Activated T-cell treated with anti-CD3 and anti-CD28 coated beads, Interleukin-2, amount 50 U/mL, for 4 hours (primary cell): ENCODE data around the gene PHETA2. TPM values are rescaled to one million over a fixed set of nuclear protein-coding genes. Genes with fewer than 3 reads are reported as not detected.

Source experiments
- ATAC-seq, 2 donors: fragments of 200-7000 bp; cut with Tn5 transposase; one replicate each; pipeline ENCODE4 v1.10.0; 2021
- DNase-seq: peaks from one replicate; pipeline ENCODE4 v3.0.0-alpha.2; 2020
- H3K27me3 Mint-ChIP-seq: one replicate; pipeline ENCODE4 v1.8.0; 2021; ENCODE audit warnings: low read depth, mixed read lengths
- H3K36me3 Mint-ChIP-seq: one replicate; pipeline ENCODE4 v1.8.0; 2022; ENCODE audit warnings: mixed read lengths; ENCODE audit not compliant: insufficient read depth
- H3K4me1 Mint-ChIP-seq: one replicate; pipeline ENCODE4 v1.8.0; 2021; ENCODE audit warnings: low read depth, mixed read lengths
- H3K4me3 Mint-ChIP-seq: one replicate; pipeline ENCODE4 v1.8.0; 2021; ENCODE audit warnings: mild to moderate bottlenecking, moderate library complexity, mixed read lengths
- H3K9me3 Mint-ChIP-seq: one replicate; pipeline ENCODE4 v1.8.0; 2021; ENCODE audit warnings: mixed read lengths
- total RNA-seq, 3 donors: library from RNA; stranded (reverse); gene quantifications; one replicate each; pipeline ENCODE4 v1.2.1, GENCODE V29; 2021

PHETA2 gene, protein sequence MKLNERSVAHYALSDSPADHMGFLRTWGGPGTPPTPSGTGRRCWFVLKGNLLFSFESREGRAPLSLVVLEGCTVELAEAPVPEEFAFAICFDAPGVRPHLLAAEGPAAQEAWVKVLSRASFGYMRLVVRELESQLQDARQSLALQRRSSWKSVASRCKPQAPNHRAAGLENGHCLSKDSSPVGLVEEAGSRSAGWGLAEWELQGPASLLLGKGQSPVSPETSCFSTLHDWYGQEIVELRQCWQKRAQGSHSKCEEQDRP
- total RNA-seq = 1 to 10 TPM; 2.0 to 2.3 (median 2.1) TPM

DNA sequence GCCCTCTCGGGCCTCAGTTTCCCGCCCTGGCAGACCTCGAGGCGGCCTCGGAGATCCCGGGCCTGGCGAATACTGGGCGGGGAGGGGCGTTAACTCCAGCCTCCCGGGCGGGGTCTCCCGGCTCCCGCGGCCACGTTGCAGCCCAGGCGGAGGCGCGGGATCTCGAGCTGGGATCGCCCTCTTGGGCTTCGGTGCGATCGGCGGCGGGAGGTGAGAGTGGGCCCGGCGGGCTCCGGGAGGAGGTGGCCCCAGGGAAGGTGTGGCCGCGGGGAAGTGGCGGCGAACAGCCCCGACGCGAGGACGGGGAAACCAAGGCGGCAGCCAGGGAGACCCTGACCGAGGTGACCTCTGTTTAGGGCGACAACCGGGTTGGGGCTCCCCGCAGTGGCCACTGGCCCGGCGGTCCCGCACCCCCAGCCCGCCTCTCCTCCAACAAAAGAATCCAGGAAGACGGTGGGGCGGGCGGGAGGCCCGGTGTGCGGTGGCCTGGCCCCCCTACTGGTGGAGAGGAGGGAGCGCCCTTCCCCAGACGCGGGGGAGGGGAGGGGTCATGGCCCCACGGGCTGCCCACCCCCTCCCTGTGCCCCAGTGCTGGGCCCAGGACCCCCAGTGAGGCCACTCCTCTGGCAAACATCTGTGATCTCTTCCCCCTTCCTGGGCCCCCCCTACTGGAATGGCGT is at the start of gene PHETA2:
PHETA2 (plus strand) TSS at position 117 of the 680 bp plus-strand sequence. CDS start 3,046 bp downstream, outside the sequence.
- Mint-ChIP-seq H3K36me3 (no peaks in the 10 kb centered on the region), H3K9me3 (no peaks in the 10 kb centered on the region), H3K4me1 (peaks cover 40% of the 10 kb centered on the region), H3K4me3 (peak within 1 kb of the TSS; percentile 63), H3K27me3 (no peaks in the 10 kb centered on the region)
- DNase-seq (peak; percentile 47), ATAC-seq (peak in 1 of 2 donors; percentile 7)

DNA sequence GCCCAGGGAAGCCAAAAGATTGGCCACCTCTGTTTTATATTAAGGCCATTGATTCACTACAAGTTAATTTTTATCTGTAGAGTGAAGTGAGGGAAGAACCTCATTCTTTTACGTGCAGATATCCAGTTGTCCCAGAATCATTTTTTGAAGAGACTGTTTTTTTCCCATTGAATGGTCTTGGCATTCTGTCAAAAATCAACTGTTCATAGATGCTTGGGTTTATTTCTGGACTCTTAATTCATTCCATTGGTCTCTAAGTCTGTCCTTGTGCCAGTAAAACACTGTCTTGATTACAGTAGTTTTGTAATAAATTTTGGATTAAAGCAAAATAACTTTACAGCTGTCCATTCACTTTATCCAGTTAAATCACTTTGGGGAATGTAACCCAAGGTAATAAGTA is 48.6 kb upstream of the PHETA2 start:
- Mint-ChIP-seq H3K4me1 (peaks cover 15% of the 10 kb centered on the region), H3K4me3 (no peak overlapping the region)
- no peak for ATAC-seq

DNA sequence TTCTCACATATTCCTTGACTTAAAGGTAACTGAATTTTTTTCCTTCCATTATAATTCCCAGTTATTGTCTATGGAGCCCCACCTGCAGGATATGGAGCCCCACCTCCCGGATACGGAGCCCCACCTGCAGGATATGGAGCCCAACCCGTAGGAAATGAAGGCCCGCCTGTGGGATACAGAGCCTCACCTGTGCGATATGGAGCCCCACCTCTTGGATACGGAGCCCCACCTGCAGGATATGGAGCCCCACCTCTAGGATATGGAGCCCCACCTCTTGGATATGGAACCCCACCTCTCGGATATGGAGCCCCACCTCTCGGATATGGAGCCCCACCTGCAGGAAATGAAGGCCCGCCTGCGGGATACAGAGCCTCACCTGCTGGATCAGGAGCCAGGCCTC is 47.3 kb upstream of the PHETA2 start:
- ATAC-seq (no peak), DNase-seq (no peak)
- Mint-ChIP-seq H3K9me3 (no peaks in the 10 kb centered on the region), H3K4me3 (no peak overlapping the region), H3K27me3 (no peaks in the 10 kb centered on the region), H3K4me1 (peaks cover 27% of the 10 kb centered on the region), H3K36me3 (no peaks in the 10 kb centered on the region)

More for the DNA sequence above, 48.6 kb upstream of the PHETA2 start:
- Mint-ChIP-seq H3K36me3 (no peaks in the 10 kb centered on the region), H3K27me3 (no peaks in the 10 kb centered on the region), H3K9me3 (no peaks in the 10 kb centered on the region)
- DNase-seq = no peak

DNA sequence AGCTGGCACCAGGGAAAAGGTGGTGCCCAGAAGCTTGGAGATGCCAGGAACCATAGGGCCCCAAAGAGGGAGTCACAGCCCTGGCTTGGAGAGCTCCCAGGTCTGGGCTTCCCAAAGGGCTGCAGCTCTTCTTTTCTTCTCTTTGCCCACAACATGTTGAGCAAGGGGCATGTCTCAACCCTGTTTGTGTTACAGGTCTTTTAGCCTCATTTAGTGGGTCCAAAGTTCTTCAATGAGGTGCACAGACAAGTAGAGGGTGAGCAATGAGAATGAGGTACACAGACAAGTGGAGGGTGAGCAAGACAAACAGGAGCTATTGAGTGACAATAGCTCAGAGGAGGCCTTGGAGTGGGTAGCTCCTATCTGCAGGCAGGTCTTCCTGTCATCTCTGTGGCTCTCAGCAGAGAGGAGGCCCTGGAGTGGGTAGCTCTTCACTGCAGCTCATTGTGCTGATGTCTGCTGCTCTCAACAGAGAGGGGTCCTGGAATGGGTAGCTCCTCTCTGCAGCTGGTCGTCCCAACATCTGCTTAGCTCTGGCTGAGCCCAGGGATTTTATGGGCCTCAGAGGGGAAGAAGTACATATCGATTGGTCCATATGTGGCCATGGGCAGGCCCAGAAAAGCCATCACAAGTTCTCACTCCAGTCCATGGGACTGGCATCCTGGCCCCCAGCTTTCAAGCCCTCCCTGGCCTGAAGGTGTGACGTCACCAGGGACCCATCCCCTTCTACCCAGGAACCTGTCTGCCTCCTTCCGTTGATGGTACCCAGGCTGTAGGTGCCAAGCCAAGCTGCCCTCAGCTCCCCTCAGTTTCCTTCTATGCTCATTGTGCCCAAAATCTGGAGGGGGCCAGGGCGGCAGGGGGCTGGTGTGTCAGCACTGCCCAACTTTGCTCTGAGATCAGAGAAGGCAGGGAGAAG is 40.5 kb upstream of the PHETA2 start:
- Mint-ChIP-seq H3K4me3 (no peak overlapping the region), H3K4me1 (peaks cover 19% of the 10 kb centered on the region), H3K9me3 (peaks cover 13% of the 10 kb centered on the region), H3K27me3 (no peaks in the 10 kb centered on the region), H3K36me3 (peaks cover 5% of the 10 kb centered on the region)
- DNase-seq (no peak), ATAC-seq (no peak)

DNA sequence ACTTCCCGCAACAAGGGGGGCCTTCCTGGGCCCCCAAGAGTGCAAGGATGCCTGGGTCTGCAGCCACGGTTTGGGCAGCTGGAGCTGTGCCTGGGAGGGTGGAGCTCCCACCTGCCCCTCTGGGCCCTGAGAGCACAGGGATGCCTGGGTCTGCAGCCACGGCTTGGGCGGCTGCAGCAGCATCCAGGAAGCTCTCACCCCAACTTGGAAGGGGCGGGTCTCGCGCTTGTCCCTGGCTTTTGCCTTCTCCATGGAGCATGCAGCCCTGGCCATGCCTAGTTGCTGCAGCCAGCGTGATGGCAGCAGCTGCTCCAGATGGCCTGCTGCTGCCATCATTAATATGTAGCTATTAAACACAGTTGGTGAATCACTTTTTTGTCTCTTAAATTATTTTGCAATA is 38.8 kb upstream of the PHETA2 start:
- Mint-ChIP-seq H3K4me1 (peaks cover 17% of the 10 kb centered on the region), H3K4me3 (no peak overlapping the region), H3K27me3 (no peaks in the 10 kb centered on the region), H3K9me3 (peaks cover 13% of the 10 kb centered on the region), H3K36me3 (peaks cover 5% of the 10 kb centered on the region)
- DNase-seq (no peak), ATAC-seq (no peak)

DNA sequence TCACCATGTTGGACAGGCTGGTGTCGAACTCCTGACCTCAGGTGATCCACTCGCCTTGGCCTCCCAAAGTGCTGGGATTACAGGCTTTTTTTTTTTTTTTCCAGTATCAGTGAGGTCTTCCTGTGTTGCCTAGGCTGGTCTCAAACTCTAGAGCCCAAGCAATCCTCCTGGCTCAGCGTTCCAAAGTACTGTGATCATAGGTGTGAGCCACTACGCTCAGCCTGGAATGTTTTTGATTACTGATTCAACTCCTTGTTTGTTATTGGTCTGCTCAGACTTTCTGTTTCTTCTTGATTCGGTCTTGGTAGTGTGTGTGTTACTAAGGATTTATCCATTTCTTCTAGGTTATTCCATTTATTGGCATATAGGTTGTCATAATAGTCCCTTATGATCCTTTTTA is 34.8 kb upstream of the PHETA2 start:
- H3K9me3 Mint-ChIP-seq = peaks cover 16% of the 10 kb centered on the region
- DNase-seq (no peak), ATAC-seq (no peak)
- H3K4me1 Mint-ChIP-seq = no peaks in the 10 kb centered on the region
- H3K36me3 Mint-ChIP-seq = peaks cover 6% of the 10 kb centered on the region
- no peak overlapping the region for H3K4me3 Mint-ChIP-seq
- no peaks in the 10 kb centered on the region for H3K27me3 Mint-ChIP-seq

DNA sequence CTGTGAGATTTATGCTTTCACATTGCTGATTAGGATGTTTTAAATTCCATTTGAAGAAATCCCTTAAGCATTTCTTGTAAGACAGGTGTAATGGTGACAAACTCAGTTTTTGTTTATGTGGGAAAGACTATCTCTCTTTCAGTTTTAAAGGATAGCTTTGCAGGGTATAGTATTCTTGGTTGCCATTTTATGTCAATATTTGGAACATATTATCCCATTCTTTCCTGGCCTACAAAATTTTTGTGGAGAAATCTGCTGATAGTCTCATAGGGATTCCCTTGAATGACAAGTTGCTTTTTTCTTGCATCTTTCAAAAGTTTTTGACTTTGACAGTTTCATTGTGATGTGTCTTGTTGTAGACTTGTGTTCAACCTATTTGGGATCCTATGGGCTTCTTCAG is 32.3 kb upstream of the PHETA2 start:
- Mint-ChIP-seq H3K9me3 (peaks cover 13% of the 10 kb centered on the region), H3K4me1 (no peaks in the 10 kb centered on the region), H3K27me3 (no peaks in the 10 kb centered on the region), H3K36me3 (peaks cover 6% of the 10 kb centered on the region), H3K4me3 (no peak overlapping the region)
- ATAC-seq (no peak), DNase-seq (no peak)

DNA sequence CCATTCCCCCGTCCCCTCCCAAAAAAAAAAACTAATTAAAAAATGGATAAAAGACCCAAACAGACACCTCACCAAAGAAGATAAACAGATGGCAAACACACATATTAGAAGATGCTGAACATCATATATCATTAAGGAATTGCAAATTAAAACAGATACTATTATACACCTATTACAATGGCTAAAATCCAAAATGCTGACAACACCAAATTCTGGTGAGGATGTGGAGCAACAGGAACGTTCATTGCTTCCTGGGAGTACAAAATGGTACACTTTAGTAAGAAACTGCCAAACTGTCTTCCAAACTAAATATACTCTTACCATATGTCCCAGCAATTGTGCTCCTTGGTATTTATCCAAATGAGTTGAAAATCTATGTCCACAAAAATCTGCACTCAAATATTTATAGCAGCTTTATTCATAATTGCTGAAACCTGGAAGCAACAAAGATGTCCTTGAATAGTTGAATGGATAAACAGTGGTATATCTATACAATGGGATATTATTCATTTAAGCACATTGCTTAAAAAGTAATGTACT is 23.3 kb upstream of the PHETA2 start:
- H3K36me3 Mint-ChIP-seq = no peaks in the 10 kb centered on the region
- no peak overlapping the region for H3K4me3 Mint-ChIP-seq
- H3K4me1 Mint-ChIP-seq = no peaks in the 10 kb centered on the region
- H3K9me3 Mint-ChIP-seq = no peaks in the 10 kb centered on the region
- no peak for ATAC-seq
- no peak for DNase-seq
- no peaks in the 10 kb centered on the region for H3K27me3 Mint-ChIP-seq

DNA sequence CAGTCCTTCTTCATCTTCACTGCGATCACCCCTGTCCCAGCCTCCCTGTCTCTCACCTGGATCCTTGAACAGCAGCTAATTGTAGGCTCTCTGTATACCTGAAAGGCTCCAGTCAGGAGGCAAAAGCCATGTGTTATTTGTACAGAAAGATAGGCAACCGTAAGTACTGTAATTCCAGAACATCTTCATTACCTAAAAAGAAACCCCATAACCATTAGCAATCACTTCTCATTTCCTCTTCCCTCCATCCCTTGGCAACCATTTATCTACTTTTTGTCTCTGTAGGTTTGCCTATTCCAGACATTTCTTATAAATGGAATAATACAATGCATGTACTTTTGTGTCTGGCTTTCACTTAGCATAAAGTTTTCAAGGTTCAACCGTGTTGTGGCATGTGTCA is 21.3 kb upstream of the PHETA2 start:
- DNase-seq = no peak
- H3K4me3 Mint-ChIP-seq = no peak overlapping the region
- no peaks in the 10 kb centered on the region for H3K27me3 Mint-ChIP-seq
- H3K36me3 Mint-ChIP-seq = peaks cover 5% of the 10 kb centered on the region
- no peaks in the 10 kb centered on the region for H3K4me1 Mint-ChIP-seq
- H3K9me3 Mint-ChIP-seq = peaks cover 14% of the 10 kb centered on the region
- ATAC-seq = no peak

DNA sequence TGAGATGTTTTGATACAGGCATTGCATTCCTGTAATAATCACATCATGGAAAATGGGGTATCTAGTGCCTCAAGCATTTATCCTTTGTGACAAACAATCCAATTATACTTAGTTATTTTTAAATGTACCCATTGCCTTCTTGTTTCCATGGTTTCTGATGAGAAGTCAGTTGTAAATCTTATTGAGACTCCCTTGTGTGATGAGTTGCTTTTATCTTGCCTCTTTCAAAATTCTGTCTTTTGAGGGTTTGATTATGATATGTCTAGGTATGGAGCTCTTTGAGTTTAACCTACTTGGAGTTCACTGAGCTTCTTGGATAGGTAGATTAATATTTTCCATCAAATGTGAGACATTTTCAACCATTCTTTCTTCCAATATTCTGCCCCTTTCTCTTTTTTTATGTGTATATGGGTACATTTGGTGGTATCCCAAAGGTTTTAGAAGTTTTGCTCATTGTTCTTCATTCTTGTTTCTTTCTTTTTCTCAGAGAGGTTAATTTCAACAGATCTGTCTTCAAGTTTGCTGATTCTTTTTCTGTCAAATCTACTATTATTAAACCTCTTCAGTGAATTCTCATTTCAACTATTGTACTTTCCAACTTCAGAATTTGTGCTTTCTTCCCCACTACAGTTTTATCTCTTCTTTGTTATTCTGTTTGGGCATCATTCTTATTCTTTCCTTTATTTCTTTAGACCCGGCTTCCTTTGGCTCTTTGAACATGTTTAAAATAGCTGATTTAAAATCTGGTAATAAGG is 17.1 kb upstream of the PHETA2 start:
- ATAC-seq (no peak), DNase-seq (no peak)
- H3K4me3 Mint-ChIP-seq = no peak overlapping the region
- H3K9me3 Mint-ChIP-seq = peaks cover 18% of the 10 kb centered on the region
- no peaks in the 10 kb centered on the region for H3K4me1 Mint-ChIP-seq
- H3K36me3 Mint-ChIP-seq = peaks cover 23% of the 10 kb centered on the region
- H3K27me3 Mint-ChIP-seq = no peaks in the 10 kb centered on the region

DNA sequence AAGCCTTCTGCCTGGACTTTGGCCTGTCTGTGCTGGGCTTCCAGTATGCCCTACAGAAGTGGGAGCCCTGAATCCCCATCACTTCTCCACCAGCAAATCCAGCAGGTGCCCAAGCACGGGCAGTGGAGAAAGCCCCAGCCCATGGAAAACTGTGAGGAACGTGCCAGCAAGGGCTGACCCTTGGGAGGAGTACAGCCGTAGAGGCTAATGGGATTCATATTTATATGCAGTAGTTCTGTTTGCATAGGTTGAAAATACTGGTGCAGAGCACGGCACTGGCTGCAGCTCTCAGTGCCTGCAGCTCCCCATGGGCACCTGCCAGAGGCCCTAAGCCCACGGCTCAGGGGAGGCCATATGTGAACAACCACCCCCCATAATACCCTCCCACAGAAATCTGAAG is 13.6 kb upstream of the PHETA2 start:
- H3K4me1 Mint-ChIP-seq = no peaks in the 10 kb centered on the region
- no peaks in the 10 kb centered on the region for H3K27me3 Mint-ChIP-seq
- ATAC-seq = no peak
- H3K36me3 Mint-ChIP-seq = peaks cover 40% of the 10 kb centered on the region
- peaks cover 18% of the 10 kb centered on the region for H3K9me3 Mint-ChIP-seq
- no peak for DNase-seq
- H3K4me3 Mint-ChIP-seq = no peak overlapping the region

DNA sequence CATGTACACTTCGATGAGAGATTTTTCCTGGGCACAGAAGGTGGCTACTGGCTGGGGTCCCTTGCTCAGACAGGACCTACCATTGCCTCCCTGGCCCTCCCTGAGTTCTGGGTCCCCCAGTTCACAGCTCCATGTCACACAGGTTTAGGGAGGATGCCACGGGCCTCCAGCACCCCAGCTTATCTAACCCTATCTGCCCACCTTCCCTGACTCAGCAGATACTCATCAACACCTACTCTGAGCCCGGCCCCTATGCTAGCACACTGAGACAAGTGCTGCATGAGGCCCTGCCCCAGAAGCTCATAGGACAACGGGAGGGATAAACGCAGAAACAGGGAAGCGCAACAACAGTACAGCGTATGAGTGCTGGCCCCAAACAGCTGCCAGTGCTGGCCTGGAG is 13.0 kb upstream of the PHETA2 start:
- Mint-ChIP-seq H3K27me3 (no peaks in the 10 kb centered on the region), H3K4me1 (no peaks in the 10 kb centered on the region), H3K4me3 (no peak overlapping the region), H3K36me3 (peaks cover 40% of the 10 kb centered on the region), H3K9me3 (peaks cover 18% of the 10 kb centered on the region)
- no peak for DNase-seq
- ATAC-seq = no peak

DNA sequence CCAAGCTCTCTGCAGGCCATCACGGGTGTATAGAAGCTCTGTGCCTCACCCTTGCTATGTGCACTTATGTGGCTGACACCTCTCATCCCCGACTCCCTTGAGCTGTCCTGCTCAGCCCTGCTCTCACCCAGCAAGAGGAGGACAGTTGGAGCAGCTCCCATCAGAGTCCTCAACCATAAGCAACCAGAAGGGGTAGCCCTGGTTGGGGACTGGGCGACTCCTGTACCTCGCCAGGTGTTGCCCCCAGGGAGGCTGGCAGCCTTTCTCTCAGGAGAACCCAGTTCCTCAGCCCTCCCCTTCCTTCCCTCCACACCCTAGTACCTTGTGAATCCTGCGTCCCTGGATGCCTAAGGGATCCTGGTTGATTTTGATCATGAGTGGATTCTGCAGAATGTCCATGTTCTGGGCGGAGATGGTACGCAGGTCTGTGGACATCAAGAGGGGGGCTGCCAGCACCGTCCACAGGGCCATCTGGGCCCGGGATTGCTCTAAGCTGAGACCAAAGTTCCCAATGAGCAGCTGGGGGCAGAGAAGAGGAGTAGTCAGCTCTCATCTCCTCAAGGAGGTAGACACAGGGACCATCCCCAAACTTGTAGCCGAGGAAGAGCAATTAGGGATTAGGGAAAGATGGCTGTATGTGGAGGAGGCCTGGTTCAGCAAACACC is 11.4 kb upstream of the PHETA2 start:
- H3K4me3 Mint-ChIP-seq = no peak overlapping the region
- H3K27me3 Mint-ChIP-seq = no peaks in the 10 kb centered on the region
- no peak for ATAC-seq
- peaks cover 40% of the 10 kb centered on the region for H3K36me3 Mint-ChIP-seq
- H3K9me3 Mint-ChIP-seq = peaks cover 5% of the 10 kb centered on the region
- no peak for DNase-seq
- H3K4me1 Mint-ChIP-seq = no peaks in the 10 kb centered on the region
